Measurements from ENCODE around the gene VSTM2A. TPM values are rescaled to one million over a fixed set of nuclear protein-coding genes. Genes with fewer than 3 reads are reported as not detected.

VSTM2A gene, protein sequence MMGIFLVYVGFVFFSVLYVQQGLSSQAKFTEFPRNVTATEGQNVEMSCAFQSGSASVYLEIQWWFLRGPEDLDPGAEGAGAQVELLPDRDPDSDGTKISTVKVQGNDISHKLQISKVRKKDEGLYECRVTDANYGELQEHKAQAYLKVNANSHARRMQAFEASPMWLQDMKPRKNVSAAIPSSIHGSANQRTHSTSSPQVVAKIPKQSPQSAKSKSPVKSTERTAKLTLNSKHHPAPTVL
- not detected in 2 replicates for total RNA-seq

GRCh38 chr7:54541669-54542625 lies at the start of gene VSTM2A:
Gene VSTM2A (plus strand): TSS chr7:54542375. CDS start chr7:54542731, 356 bp downstream.

Other genes starting within 250 kb of the VSTM2A start
- 832 and 1,146 TPM in 2 replicates for gene SEC61G, start 216.8 kb downstream of the VSTM2A start, total RNA-seq

All from epithelial cell of umbilical artery (primary cell).